Measurements from ENCODE around the gene KRT77.

KRT77 gene

GRCh38 chr12:52693261-52693660 lies 10.1 kb downstream of the KRT77 start:
- Histone ChIP-seq H3K36me3 (ENCODE audit: control insufficient read depth in 2 of 2, insufficient read depth in 1 of 2, low read length in 2 of 2) (no peaks in the 10 kb centered on the region), H3K4me3 (ENCODE audit: low read depth, low read length) (no peak overlapping the region), H3K9me3 (ENCODE audit: control insufficient read depth, insufficient read depth, low read depth, low read length) (no peaks in the 10 kb centered on the region), H3K4me1 (ENCODE audit: control insufficient read depth, insufficient read depth, low read length) (no peaks in the 10 kb centered on the region), H3K27ac (ENCODE audit: extremely low read depth, low read depth, low read length) (no peak overlapping the region)
- no peak for TF ChIP-seq HOXA7 (CRISPR knock-in tag; IDR thresholded peaks at IDR 0.05; ENCODE audit: borderline replicate concordance)
- no peak for TF ChIP-seq ZNF155 (tag by site-specific recombination; IDR thresholded peaks at IDR 0.05)
- TF ChIP-seq ZBTB10 (tag by site-specific recombination; IDR thresholded peaks at IDR 0.05) = no peak
- TF ChIP-seq ZNF394 (tag by site-specific recombination; IDR thresholded peaks at IDR 0.05; ENCODE audit: borderline replicate concordance) = no peak
- TF ChIP-seq ZBTB17 (tag by site-specific recombination; IDR thresholded peaks at IDR 0.05) = 0 out of 2 replicates have a peak, but pooled peaks have one; percentile 20
- ChIA-PET POLR2A (no interaction called here), CTCF (interaction anchor here (0.8 kb wide), 3 partner anchors 19 to 1584 kb away, joined by 3 to 4 read pairs (median 3); no protein-coding TSS in a partner anchor)

GRCh38 chr12:52692254-52692653 lies 11.1 kb downstream of the KRT77 start:
- CTCF ChIA-PET = interaction anchor here (0.8 kb wide), 2 partner anchors 18 to 470 kb away, joined by 3 read pairs; no protein-coding TSS in a partner anchor
- Histone ChIP-seq H3K9me3 (ENCODE audit: control insufficient read depth, insufficient read depth, low read depth, low read length) (no peaks in the 10 kb centered on the region), H3K4me1 (ENCODE audit: control insufficient read depth, insufficient read depth, low read length) (no peaks in the 10 kb centered on the region), H3K4me3 (ENCODE audit: low read depth, low read length) (no peak overlapping the region), H3K27ac (ENCODE audit: extremely low read depth, low read depth, low read length) (no peak overlapping the region), H3K36me3 (ENCODE audit: control insufficient read depth in 2 of 2, insufficient read depth in 1 of 2, low read length in 2 of 2) (no peaks in the 10 kb centered on the region)
- POLR2A ChIA-PET = no interaction called here
- TF ChIP-seq ZNF600 (tag by site-specific recombination; IDR thresholded peaks at IDR 0.05) (no peak), ZFP3 (tag by site-specific recombination; IDR thresholded peaks at IDR 0.05; ENCODE audit: low read depth) (no peak), GLIS1 (tag by site-specific recombination; IDR thresholded peaks at IDR 0.05) (0 out of 2 replicates have a peak, but pooled peaks have one; percentile 31)

- Histone ChIP-seq H3K36me3 (ENCODE audit: control insufficient read depth in 2 of 2, insufficient read depth in 1 of 2, low read length in 2 of 2) (no peaks in the 10 kb centered on the region), H3K4me1 (ENCODE audit: control insufficient read depth, insufficient read depth, low read length) (no peaks in the 10 kb centered on the region), H3K4me3 (ENCODE audit: low read depth, low read length) (no peak overlapping the region), H3K27ac (ENCODE audit: extremely low read depth, low read depth, low read length) (no peak overlapping the region), H3K9me3 (ENCODE audit: control insufficient read depth, insufficient read depth, low read depth, low read length) (no peaks in the 10 kb centered on the region)
- POLR2A ChIA-PET = no interaction called here
- TF ChIP-seq KLF8 (tag by site-specific recombination; IDR thresholded peaks at IDR 0.05) (no peak), ZNF121 (tag by site-specific recombination; IDR thresholded peaks at IDR 0.05) (no peak), FEZF1 (tag by site-specific recombination; IDR thresholded peaks at IDR 0.05) (no peak), ZNF23 (tag by site-specific recombination; IDR thresholded peaks at IDR 0.05; ENCODE audit: borderline replicate concordance) (no peak), ZNF423 (tag by site-specific recombination; IDR thresholded peaks at IDR 0.05) (no peak), ZNF138 (tag by site-specific recombination; IDR thresholded peaks at IDR 0.05; ENCODE audit: borderline replicate concordance) (no peak), ZBTB44 (tag by site-specific recombination; IDR thresholded peaks at IDR 0.05) (no peak), ZNF18 (tag by site-specific recombination; IDR thresholded peaks at IDR 0.05) (no peak), ZNF791 (tag by site-specific recombination; IDR thresholded peaks at IDR 0.05) (no peak), ZNF560 (tag by site-specific recombination; IDR thresholded peaks at IDR 0.05; ENCODE audit: borderline replicate concordance) (no peak), ZNF350 (tag by site-specific recombination; IDR thresholded peaks at IDR 0.05) (no peak), YY2 (tag by site-specific recombination; IDR thresholded peaks at IDR 0.05) (no peak), ZNF157 (tag by site-specific recombination; IDR thresholded peaks at IDR 0.05) (no peak)
- CTCF ChIA-PET = interaction anchor here (0.6 to 0.9 kb wide), 2 partner anchors 48 to 320 kb away, joined by 3 read pairs; no protein-coding TSS in a partner anchor
These were observed 11.5 kb downstream of the KRT77 start for GRCh38 chr12:52691841-52692150.

All from HEK293 (cell line).